Stimulated activated CD8-positive, alpha-beta memory T cell treated with anti-CD3 and anti-CD28 coated beads, Interleukin-15, amount 100 ng/mL, for 48 hours (primary cell): ENCODE measurements around the gene TRIM8.

Experiments used
- DNase-seq, 2 donors: peaks; one replicate each; pipeline ENCODE4 v3.0.0-alpha.2; 2020; ENCODE audit warnings: low read depth in 2 of 2

The TRIM8 gene

GRCh38 chr10:102632394-102633111 is 11.7 kb upstream of the TRIM8 start:
- DNase-seq, result no peak

DNA sequence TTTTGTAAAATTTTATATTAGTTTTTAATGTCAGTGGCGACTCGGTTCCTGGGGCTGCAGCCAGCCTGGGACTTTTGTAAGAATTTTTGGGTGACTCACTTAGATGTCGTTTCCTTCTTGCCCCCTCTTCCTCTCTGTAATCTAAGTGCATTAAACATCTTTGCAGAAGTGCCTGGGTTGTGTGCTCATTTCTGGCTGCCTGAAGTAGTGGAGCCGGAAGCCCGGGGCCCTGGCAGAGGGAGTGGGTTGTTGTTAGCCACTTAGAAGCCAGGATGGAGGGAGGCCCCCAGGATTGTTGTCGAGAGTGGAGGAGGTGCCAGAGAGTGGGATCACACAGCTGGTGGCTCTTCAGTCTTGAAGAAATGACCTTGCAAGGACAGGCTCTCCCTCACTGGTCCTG is 11.0 kb upstream of the TRIM8 start:
- DNase-seq, result no peak

DNA sequence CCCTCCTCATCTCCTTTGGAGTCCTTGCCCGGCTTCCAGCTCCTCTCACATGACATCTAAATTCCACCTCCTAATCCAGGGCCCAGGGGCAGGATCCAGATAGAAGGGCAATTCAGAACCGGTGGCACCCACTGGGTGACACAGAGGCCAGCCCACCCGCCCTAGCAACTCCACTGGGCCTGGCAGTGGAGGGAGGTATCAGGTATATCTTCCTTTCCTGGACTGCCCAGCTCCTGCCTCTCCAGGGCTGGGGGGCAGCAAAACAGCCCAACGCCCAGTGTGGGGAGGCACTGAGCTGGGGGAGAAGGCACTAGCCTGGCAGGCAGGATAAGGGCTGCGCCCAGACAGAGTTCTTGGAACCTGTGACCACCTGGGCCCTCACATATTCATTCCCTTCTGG is 10.4 kb upstream of the TRIM8 start:
- DNase-seq, result no peak

DNA sequence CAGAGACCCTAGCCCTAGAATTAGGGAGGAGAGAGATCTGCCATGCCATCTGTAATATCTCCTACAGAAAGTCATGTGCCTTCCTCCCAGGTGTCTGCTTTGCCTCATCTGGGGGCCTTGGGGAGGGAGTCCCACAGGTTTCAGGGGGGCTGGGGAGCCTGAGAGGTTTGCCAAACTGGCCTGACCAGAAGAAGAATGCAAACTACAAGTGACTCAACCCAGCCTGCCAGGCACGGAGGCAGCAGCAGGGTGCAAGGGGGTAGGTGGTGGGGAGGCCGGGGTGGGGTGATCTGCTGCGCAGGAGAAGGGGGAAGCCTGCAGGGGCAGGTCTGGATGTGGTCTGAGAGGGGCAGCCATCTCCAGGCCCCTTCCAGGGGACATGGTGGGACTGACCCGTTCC is 9.6 kb upstream of the TRIM8 start:
- DNase-seq, result no peak

DNA sequence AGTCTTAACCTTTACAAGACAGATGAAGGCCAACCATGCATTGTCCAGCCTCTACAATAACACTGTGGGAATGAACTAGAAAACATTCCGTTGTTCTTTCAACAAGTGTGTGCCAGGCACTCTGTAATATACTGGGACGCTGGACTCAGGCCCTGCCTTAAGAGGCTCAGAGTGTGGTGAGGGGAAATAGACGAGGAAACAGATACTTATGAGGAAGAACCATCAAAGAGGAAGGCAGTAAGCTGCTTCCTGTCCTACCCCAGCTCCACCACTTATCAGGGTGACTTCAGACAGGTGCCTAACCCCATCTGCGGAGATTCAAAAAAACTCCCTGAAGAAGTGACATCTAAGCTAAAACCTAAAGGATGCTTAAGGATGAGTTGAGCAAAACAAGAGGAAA is 8.9 kb upstream of the TRIM8 start:
- DNase-seq, result no peak

DNA sequence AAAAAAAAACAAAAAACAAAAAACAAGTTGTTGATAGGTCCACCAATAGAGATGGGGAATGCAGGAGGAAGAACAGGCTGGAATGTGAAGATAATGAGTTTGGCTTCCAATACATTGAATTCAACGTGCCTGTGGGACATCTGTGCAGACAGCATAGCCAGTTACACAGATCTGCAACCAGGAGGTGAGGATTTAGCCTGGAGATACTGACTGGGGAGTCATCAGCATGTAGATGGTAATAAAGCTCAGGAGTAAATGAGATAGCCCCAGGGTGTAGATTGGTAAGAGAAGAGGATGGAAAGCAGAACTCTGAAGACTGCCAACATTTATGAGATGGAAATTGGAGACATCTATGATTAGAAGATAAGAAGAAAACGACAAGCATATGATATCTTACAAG is 4.7 kb upstream of the TRIM8 start:
- DNase-seq, result no peak

DNA sequence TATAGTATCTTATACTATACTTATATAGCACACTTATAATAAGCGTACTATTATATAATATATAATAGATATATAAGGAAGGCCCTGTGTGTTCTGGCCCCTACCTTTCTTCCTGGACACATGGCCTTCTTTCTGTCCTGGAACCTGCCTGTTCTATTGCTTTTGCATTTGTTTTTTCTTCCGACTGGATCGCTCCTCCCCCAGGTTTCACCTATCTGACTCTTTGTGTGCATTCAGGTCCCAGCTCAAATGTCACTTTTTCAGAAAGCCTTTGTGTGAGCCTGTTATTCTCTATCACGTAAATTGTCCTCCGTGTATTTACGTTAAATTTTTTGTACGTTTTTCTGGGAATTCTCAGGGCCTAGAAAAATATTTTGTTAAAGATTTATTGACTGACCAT is 2.9 kb upstream of the TRIM8 start:
- DNase-seq, result no peak

GRCh38 chr10:102641880-102642735 is 2.2 kb upstream of the TRIM8 start:
- DNase-seq, result peak; percentile 98

GRCh38 chr10:102642736-102643335 is 1.4 kb upstream of the TRIM8 start:
- DNase-seq, result no peak

GRCh38 chr10:102643336-102644065 is 778 bp upstream of the TRIM8 start:
- peak in 1 of 2 donors; percentile 40 for DNase-seq

DNA sequence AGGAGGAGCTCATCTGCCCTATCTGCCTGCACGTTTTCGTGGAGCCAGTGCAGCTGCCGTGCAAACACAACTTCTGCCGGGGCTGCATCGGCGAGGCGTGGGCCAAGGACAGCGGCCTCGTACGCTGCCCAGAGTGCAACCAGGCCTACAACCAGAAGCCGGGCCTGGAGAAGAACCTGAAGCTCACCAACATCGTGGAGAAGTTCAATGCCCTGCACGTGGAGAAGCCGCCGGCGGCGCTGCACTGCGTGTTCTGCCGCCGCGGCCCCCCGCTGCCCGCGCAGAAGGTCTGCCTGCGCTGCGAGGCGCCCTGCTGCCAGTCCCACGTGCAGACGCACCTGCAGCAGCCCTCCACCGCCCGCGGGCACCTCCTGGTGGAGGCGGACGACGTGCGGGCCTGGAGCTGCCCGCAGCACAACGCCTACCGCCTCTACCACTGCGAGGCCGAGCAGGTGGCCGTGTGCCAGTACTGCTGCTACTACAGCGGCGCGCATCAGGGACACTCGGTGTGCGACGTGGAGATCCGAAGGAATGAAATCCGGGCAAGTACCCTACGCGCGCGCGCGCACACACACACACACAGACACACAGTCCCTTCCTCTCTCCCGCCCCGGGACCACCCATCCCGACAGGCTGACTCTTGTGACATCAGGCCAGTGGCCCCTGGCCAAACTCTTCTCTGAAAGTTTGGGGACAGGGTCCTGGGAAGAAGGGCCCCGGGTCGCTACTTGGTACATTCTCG is 538 bp downstream of the TRIM8 start:
- peak; percentile 69 for DNase-seq

GRCh38 chr10:102645388-102645740 is 1.1 kb downstream of the TRIM8 start:
- no peak for DNase-seq

DNA sequence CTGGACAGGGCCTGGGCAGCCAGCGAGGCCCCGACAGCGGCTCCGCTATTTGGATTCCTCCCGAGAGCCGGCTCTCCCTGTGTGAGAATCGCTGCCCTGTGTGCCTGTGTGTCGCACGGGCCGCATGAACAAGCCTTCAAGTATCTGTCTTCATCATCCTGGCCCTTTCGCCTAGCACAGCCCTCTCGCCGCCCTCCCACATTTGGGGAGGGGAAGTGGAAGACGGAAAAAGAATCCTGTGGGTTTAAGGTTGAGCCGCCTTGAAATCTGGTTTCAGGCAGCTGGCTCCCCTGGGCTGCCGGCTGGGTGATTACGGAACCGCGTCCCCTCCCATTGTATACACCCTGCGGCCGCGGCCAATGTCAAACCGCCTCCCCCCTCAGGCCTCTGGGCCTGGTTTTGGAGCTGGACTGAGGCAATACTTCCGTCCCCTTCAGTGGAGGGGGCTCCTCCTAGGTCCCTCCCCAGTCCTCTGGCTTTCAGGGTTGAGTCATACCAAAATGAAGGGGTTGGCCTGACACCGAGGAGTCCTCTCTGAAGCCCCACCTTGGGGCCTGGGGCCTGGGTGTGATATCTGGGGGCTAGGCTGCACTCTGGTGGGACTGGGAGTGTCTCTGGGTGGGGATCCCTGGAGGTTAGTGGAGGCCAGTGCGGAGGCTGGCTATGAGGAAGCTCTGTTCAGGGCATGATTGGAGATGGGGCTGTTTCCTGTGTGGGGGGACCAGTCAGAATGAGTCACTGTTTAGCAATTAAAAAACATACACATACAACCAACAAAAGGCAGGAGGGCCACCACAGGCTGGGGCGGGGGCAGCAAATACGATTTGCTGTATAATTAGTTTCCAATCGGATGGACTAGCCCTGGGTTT is 1.7 kb downstream of the TRIM8 start:
- DNase-seq, result peak; percentile 78 to 80

GRCh38 chr10:102646610-102647442 is 2.5 kb downstream of the TRIM8 start:
- DNase-seq, result peak in 1 of 2 donors; percentile 36

GRCh38 chr10:102647443-102648268 is 3.4 kb downstream of the TRIM8 start:
- no peak for DNase-seq

- DNase-seq, result no peak
Measured at GRCh38 chr10:102648269-102648888, 4.1 kb downstream of the TRIM8 start.

DNA sequence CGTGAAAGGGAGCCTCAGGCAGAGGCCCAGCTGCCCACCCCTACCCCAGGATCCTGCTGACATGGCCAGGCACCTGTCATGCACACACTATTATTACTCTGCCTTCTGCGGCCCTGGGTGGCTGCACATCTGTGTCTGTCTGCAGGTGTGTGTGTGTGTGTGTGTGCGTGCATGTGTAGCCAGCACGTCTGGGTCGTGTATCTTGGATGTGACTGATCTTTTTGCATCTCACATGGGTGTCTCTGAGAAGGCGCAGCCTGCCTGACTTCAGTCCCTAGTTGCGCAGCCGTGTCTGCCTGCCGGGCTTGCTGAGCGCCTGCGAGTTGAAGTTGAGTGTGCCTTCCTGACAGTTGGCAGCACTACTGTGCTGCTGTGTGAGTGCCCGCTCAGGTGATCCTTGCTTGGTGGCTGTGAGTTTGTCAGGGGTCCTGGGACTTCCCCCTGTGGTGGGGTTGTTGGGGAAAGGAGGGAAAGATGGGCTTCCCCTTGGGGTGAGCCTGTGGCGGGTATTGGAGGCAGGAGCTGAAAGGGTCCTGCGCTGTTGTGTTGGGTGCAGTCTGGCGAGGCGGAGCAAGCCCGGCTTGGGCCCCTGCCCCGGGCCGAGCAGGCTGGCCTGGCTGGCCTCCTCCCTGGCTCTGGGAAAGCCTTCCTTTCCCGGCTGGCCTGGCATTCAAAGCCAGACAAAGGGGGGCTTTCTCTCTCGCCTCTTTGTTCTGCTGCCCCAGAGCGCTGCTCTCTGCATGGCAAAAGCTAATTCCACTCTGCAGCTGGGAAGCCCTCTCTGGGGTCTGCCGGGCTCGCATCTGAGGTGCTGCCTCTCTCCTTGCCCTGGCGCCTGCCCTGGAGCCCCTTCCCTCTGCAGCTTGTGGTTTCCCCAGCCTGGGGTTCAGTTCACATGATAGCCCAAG is 4.9 kb downstream of the TRIM8 start:
- DNase-seq, result no peak
